Lung (tissue), 12 donors: ENCODE data around the gene SMIM44. TPM values are rescaled to one million over a fixed set of nuclear protein-coding genes. Genes with fewer than 3 reads are reported as not detected.

Experiments
- ATAC-seq: fragments of 200-7000 bp; cut with Tn5 transposase; one replicate; pipeline ENCODE4 v1.9.1; 2020; ENCODE audit warnings: moderate number of reproducible peaks; ENCODE audit not compliant: insufficient read depth, low FRiP score
- DNase-seq, 3 donors: peaks; one replicate each; pipeline ENCODE4 v3.0.0-alpha.2; 2013 to 2017
- H3K27ac ChIP-seq, 2 donors: one replicate each; pipeline ENCODE4 v1.5.1; 2013; ENCODE audit warnings: mild to moderate bottlenecking in 2 of 2, moderate library complexity in 2 of 2, control low read depth in 1 of 2, inconsistent platforms in 1 of 2, low read depth in 1 of 2, low read length in 1 of 2
- H3K27me3 ChIP-seq, 3 donors: one replicate each; pipeline ENCODE4 v1.5.1; 2013; ENCODE audit warnings: low read length in 2 of 3; ENCODE audit not compliant: control insufficient read depth in 3 of 3, insufficient read depth in 3 of 3
- H3K36me3 ChIP-seq, 4 donors: one replicate each; pipeline ENCODE4 v1.5.1; 2013; ENCODE audit warnings: low read length in 4 of 4, mild to moderate bottlenecking in 1 of 4, moderate library complexity in 1 of 4; ENCODE audit not compliant: control insufficient read depth in 4 of 4, insufficient read depth in 4 of 4
- H3K4me1 ChIP-seq, 5 donors: one replicate each; pipeline ENCODE4 v1.5.1; 2013; ENCODE audit warnings: low read length in 5 of 5, mild to moderate bottlenecking in 2 of 5, moderate library complexity in 1 of 5; ENCODE audit not compliant: control insufficient read depth in 5 of 5, insufficient read depth in 5 of 5
- H3K4me3 ChIP-seq: one replicate; pipeline ENCODE4 v1.5.1; 2013; ENCODE audit warnings: mild to moderate bottlenecking, control low read depth, moderate library complexity
- H3K9ac ChIP-seq, 2 donors: one replicate each; pipeline ENCODE4 v1.5.1; 2013; ENCODE audit warnings: low read length in 2 of 2, control low read depth in 1 of 2; ENCODE audit not compliant: insufficient read depth in 1 of 2
- H3K9me3 ChIP-seq, 4 donors: one replicate each; pipeline ENCODE4 v1.5.1; 2013; ENCODE audit warnings: low read length in 3 of 4, mild to moderate bottlenecking in 1 of 4, moderate library complexity in 1 of 4; ENCODE audit not compliant: control insufficient read depth in 4 of 4, insufficient read depth in 3 of 4
- CTCF ChIP-seq: IDR thresholded peaks from 2 replicates; pipeline ENCODE4 v1.5.1; 2012; ENCODE audit warnings: mild to moderate bottlenecking; ENCODE audit errors: control extremely low read depth, extremely low read depth
- WGBS, 2 donors: extraction: QIAGEN DNeasy Blood & Tissue Kit; methylation state at CpG; one replicate each; pipeline ENCODE4 v1.1.7; 2013; 5-methylcytosine and 5-hydroxymethylcytosine counted together
- polyA plus RNA-seq, 2 donors: library from polyadenylated mRNA; stranded (reverse); fragments of 200-250 nt; gene quantifications; one replicate each; pipeline ENCODE4 v1.2.1, GENCODE V29; 2013
- total RNA-seq, 2 donors: library from RNA; depleted of rRNA in 1 of 2; stranded (reverse); fragments of >200 nt in 1 of 2; gene quantifications; one replicate each; pipeline ENCODE4 v1.2.1, GENCODE V29; 2014 to 2021
- donor health status: control.
- donor health status: control.
- donor health status: Bipolar disorder and iron deficiency.
- donor health status: healthy.
- donor health status: DM: yes; HTN: yes; CAD: no.

SMIM44 gene
- total and polyA plus RNA-seq, 4 donors: not detected

- Histone ChIP-seq H3K4me3 (no peak overlapping the region), H3K27me3 (no peaks in the 10 kb centered on the region), H3K4me1 (peaks cover 0 to 11% (median 2%) of the 10 kb centered on the region in 5 donors), H3K9ac (no peak overlapping the region), H3K9me3 (peaks cover 0 to 1% (median 0%) of the 10 kb centered on the region in 4 donors), H3K36me3 (peaks cover 0 to 24% (median 9%) of the 10 kb centered on the region in 4 donors), H3K27ac (no peak overlapping the region)
- TF ChIP-seq CTCF: no peak
- DNase-seq (no peak), ATAC-seq (no peak)
- 87 to 95% methylated on average over 18 of the region's 18 CpGs for WGBS, 2 donors
These were observed 35.9 kb upstream of the SMIM44 start for GRCh38 chr19:3519126-3519525.

DNA sequence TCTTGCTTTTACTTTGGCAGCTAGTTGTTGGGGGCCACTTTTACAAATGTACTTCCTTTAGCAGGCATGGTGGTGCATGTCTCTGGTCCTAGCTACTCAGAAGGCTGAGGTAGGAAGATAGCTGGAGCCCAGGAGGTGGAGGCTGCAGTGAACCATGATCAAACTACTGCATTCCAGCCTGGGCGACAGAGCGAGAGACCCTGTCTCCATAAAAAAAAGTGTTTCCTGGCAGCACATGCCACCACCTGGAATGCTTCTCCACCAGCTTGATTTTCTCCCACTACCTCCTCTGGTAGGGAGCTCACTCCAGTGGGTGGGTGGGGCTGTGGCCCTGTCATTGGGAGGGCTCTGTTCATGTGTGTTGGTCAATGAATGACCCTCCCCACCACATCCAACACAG, 35.4 kb upstream of the SMIM44 start:
- WGBS, 2 donors: 86 to 95% methylated on average over 2 of the region's 2 CpGs

DNA sequence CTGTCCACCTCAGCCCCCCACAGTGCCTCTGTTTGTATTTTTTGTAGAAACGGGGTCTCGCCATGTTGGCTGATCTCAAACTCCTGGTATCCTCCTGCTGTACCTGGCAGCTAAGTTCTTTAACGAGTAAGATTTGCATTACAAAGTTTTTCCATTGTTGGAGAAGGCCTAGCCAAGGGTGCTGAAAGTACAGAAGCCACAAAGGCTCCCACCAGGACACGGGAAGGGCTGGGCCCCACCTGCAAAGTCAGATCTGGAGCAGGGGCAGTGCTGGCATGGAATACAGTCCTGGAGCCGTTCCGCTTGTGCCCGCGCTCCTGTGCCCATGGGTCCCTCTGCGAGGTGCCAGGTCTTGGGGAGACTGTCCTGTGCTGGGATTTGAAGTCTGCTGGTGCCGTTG, 35.0 kb upstream of the SMIM44 start:
- Histone ChIP-seq H3K36me3 (peaks cover 0 to 15% (median 6%) of the 10 kb centered on the region in 4 donors), H3K9me3 (peaks cover 0 to 1% (median 0%) of the 10 kb centered on the region in 4 donors), H3K27me3 (no peaks in the 10 kb centered on the region), H3K27ac (no peak overlapping the region), H3K4me3 (no peak overlapping the region), H3K9ac (no peak overlapping the region), H3K4me1 (peaks cover 0 to 11% (median 2%) of the 10 kb centered on the region in 5 donors)
- ATAC-seq: no peak
- no peak for TF ChIP-seq CTCF
- 89 to 91% methylated on average over 10 of the region's 10 CpGs for WGBS, 2 donors
- no peak for DNase-seq

More for the DNA sequence above, 35.4 kb upstream of the SMIM44 start:
- TF ChIP-seq CTCF: no peak
- Histone ChIP-seq H3K4me1 (peaks cover 0 to 11% (median 2%) of the 10 kb centered on the region in 5 donors), H3K27me3 (no peaks in the 10 kb centered on the region), H3K27ac (no peak overlapping the region), H3K4me3 (no peak overlapping the region), H3K9me3 (peaks cover 0 to 1% (median 0%) of the 10 kb centered on the region in 4 donors), H3K9ac (no peak overlapping the region), H3K36me3 (peaks cover 0 to 19% (median 6%) of the 10 kb centered on the region in 4 donors)
- no peak for ATAC-seq
- DNase-seq: no peak

DNA sequence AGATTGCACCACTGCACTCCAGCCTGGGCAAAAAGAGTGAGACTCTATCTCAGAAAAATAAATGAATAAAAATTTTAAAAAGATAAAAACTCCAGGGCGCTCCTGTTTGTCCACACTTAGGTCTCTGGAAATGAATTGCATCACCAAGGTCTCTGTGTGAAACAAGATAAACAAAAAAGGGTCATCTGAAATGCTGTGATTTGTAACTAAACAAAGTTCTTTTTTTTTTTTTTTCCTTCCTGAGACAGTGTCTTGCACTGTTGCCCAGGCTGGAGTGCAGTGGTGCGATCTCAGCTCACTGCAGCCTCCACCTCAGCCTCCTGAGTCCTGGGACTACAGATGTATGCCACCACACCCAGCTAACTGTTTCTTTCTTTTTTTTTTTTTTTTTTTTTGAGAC, 34.4 kb upstream of the SMIM44 start:
- H3K27ac ChIP-seq: no peak overlapping the region
- WGBS, 2 donors: 86 to 89% methylated on average over 2 of the region's 2 CpGs
- peaks cover 0 to 11% (median 5%) of the 10 kb centered on the region in 4 donors for H3K36me3 ChIP-seq
- H3K27me3 ChIP-seq: no peaks in the 10 kb centered on the region
- ATAC-seq (no peak), DNase-seq (no peak)
- H3K9ac ChIP-seq: no peak overlapping the region
- no peak for TF ChIP-seq CTCF
- H3K4me3 ChIP-seq: no peak overlapping the region
- peaks cover 0 to 1% (median 0%) of the 10 kb centered on the region in 4 donors for H3K9me3 ChIP-seq
- peaks cover 0 to 11% (median 2%) of the 10 kb centered on the region in 5 donors for H3K4me1 ChIP-seq
